Measurements from ENCODE around the gene RNF223.

DNA sequence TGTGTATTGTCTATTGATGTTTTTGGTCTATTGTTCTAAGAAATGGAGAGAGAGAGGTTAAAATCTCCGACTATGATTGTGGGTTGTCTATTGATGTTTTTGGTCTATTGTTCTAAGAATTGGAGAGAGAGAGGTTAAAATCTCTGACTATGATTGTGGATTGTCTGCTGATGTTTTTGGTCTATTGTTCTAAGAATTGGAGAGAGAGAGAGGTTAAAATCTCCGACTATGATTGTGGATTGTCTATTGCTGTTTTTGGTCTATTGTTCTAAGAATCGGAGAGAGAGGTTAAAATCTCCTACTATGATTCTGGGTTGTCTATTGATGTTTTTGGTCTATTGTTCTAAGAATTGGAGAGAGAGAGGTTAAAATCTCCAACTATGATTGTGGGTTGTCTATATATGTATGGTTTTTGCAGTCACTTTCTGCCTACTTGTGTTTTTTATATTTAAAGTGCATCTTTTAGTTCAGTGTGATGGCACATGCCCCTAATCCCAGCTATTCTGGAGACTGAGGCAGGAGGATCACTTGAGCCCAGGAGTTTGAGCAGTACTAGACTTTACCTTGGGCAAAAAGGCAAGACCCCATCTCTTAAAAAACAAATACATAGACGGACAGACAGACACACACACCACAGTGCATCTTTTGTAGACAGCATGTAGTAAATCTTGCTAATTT is 25.5 kb upstream of the RNF223 start:
- TF ChIP-seq, protein P1, sequence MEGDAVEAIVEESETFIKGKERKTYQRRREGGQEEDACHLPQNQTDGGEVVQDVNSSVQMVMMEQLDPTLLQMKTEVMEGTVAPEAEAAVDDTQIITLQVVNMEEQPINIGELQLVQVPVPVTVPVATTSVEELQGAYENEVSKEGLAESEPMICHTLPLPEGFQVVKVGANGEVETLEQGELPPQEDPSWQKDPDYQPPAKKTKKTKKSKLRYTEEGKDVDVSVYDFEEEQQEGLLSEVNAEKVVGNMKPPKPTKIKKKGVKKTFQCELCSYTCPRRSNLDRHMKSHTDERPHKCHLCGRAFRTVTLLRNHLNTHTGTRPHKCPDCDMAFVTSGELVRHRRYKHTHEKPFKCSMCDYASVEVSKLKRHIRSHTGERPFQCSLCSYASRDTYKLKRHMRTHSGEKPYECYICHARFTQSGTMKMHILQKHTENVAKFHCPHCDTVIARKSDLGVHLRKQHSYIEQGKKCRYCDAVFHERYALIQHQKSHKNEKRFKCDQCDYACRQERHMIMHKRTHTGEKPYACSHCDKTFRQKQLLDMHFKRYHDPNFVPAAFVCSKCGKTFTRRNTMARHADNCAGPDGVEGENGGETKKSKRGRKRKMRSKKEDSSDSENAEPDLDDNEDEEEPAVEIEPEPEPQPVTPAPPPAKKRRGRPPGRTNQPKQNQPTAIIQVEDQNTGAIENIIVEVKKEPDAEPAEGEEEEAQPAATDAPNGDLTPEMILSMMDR (IDR thresholded peaks at IDR 0.05; ENCODE audit: extremely low read depth in 1 of 2, insufficient read depth in 1 of 2, low read depth in 1 of 2, low read length in 2 of 2) = no peak
- TF ChIP-seq POLR2A (IDR thresholded peaks at IDR 0.05; ENCODE audit: low read depth, low read length) (no peak), POLR2AphosphoS5 (IDR thresholded peaks at IDR 0.05; ENCODE audit: insufficient read depth, low read depth, low read length) (no peak), JUN (IDR thresholded peaks at IDR 0.05; ENCODE audit: borderline replicate concordance, insufficient read depth, insufficient read length, low read depth) (no peak), MYC (IDR thresholded peaks at IDR 0.05; ENCODE audit: low read depth, low read length) (no peak)
- TF ChIP-seq, protein P2, sequence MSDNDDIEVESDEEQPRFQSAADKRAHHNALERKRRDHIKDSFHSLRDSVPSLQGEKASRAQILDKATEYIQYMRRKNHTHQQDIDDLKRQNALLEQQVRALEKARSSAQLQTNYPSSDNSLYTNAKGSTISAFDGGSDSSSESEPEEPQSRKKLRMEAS (IDR thresholded peaks at IDR 0.05; ENCODE audit: insufficient read depth, insufficient read length) = no peak
